Measurements from ENCODE around the gene ZNF839. TPM values are rescaled to one million over a fixed set of nuclear protein-coding genes. Genes with fewer than 3 reads are reported as not detected.

The ZNF839 gene
- polyA plus RNA-seq, 2 of the 4 experiments (the other 2 are of a cell fraction): 6.0 to 10.8 TPM

DNA sequence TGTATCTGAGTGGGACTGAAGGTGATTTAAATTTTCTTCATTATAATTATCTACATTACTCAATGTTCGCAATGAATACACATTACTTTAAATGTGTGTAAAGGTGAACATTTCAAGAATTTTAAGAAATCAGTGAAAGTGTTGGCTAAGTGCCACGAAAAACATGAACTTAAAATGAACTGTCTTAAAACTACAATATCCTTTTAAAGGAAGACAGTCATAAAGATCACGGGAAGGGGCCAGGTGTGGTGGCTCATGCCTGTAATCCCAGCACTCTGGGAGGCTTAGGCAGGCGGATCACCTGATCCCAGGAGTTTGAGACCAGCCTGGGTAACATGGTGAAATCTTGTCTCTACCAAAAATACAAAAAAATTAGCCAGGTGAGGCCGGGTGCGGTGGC, 25.8 kb upstream of the ZNF839 start:
- DNase-seq (ENCODE audit: low read depth in 1 of 2, low spot score in 1 of 2) (no peak), FAIRE-seq (no peak), ATAC-seq (no peak)
- Histone ChIP-seq H3K9me3 (no peaks in the 10 kb centered on the region), H3K4me1 (peaks cover 25% of the 10 kb centered on the region), H3K4me2 (peak overlapping the region; percentile 27; the same call in 2 of the 3 replicates), H3K27ac (peak overlapping the region in 1 of 2 experiments; percentile 69; a peak in 3 of 6 replicates), H3K4me3 (no peak overlapping the region)
- ChIA-PET POLR2A (no interaction called here), CTCF (interaction anchor here (2.1 kb wide), 1 partner anchor 20 kb away, joined by 5 read pairs; no protein-coding TSS in a partner anchor)
- WGBS (ENCODE audit: missing lambda C conversion rate): 61% methylated on average over 6 of the region's 6 CpGs
- TF ChIP-seq CBX8 (IDR thresholded peaks at IDR 0.05) (no peak), EP300 (IDR thresholded peaks at IDR 0.05) (peak in 1 of 2 experiments; percentile 27; a peak in 1 of 5 replicates), CEBPB (IDR thresholded peaks at IDR 0.05) (no peak)

- DNase-seq (ENCODE audit: low read depth in 1 of 2, low spot score in 1 of 2): peak in 1 of 2 experiments; percentile 51
- Histone ChIP-seq H3K4me1 (peaks cover 25% of the 10 kb centered on the region), H3K4me2 (peak overlapping the region; percentile 5; the same call in 2 of the 3 replicates), H3K27ac (peak overlapping the region in 1 of 2 experiments; percentile 69; a peak in 3 of 6 replicates), H3K4me3 (no peak overlapping the region), H3K9me3 (no peaks in the 10 kb centered on the region)
- FAIRE-seq: peak; percentile 73
- ATAC-seq: peak; percentile 74 to 79
- 48% methylated on average over 3 of the region's 3 CpGs for WGBS (ENCODE audit: missing lambda C conversion rate)
- ChIA-PET CTCF (interaction anchor here (0.7 to 2.7 kb wide), 12 partner anchors 8 to 79 kb away, joined by 3 to 9 read pairs (median 4); no protein-coding TSS in a partner anchor), POLR2A (no interaction called here)
- peak in 1 of 2 experiments; percentile 20; a peak in 1 of 5 replicates for TF ChIP-seq RAD21 (conservative IDR thresholded peaks at IDR 0.05 in 1 of 2, IDR thresholded peaks at IDR 0.05 in 1 of 2)
- TF ChIP-seq, protein P1, sequence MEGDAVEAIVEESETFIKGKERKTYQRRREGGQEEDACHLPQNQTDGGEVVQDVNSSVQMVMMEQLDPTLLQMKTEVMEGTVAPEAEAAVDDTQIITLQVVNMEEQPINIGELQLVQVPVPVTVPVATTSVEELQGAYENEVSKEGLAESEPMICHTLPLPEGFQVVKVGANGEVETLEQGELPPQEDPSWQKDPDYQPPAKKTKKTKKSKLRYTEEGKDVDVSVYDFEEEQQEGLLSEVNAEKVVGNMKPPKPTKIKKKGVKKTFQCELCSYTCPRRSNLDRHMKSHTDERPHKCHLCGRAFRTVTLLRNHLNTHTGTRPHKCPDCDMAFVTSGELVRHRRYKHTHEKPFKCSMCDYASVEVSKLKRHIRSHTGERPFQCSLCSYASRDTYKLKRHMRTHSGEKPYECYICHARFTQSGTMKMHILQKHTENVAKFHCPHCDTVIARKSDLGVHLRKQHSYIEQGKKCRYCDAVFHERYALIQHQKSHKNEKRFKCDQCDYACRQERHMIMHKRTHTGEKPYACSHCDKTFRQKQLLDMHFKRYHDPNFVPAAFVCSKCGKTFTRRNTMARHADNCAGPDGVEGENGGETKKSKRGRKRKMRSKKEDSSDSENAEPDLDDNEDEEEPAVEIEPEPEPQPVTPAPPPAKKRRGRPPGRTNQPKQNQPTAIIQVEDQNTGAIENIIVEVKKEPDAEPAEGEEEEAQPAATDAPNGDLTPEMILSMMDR (IDR thresholded peaks at IDR 0.05): peak; percentile 28; the same call in 1 of the 3 replicates
- TF ChIP-seq MYC (IDR thresholded peaks at IDR 0.05; ENCODE audit: borderline replicate concordance, low read length): no peak
Measured at GRCh38 chr14:102295270-102295669, 24.3 kb upstream of the ZNF839 start.

DNA sequence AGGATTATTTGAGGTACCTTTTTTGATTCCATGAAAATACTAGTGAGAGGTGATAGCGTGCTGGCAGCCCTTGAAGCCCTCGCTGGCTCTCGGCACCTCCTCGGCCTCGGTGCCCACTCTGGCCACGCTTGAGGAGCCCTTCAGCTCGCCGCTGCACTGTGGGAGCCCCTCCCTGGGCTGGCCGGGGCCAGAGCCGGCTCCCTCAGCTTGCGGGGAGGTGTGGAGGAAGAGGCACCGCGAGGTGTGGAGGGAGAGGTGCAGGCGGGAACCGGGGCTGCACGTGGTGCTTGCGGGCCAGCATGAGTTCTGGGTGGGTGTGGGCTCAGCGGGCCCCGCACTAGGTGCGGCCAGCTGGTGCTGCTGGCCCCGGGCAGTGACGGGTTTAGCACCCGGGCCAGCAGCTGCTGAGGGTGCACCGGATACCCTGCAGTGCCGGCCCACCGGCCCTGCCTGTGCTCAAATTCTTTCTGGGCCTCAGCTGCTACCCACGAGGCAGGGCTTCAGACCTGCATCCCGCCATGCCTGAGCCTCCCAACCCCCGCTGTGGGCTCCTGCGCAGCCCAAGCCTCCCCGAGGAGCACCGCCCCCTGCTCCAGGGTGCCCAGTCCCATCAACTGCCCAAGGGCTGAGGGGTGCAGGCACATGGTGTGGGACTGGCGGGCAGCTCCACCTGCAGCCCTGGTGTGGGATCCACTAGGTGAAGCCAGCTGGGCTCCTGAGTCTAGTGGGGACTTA, 21.9 kb upstream of the ZNF839 start:
- no peaks in the 10 kb centered on the region for H3K9me3 ChIP-seq
- FAIRE-seq: no peak
- ATAC-seq: no peak
- ChIA-PET CTCF (interaction anchor here (0.7 to 2.7 kb wide), 4 partner anchors 11 to 76 kb away, joined by 3 to 9 read pairs (median 6); no protein-coding TSS in a partner anchor), POLR2A (no interaction called here)
- no peak overlapping the region for H3K4me2 ChIP-seq
- no peak overlapping the region for H3K27ac ChIP-seq
- WGBS (ENCODE audit: missing lambda C conversion rate): 96% methylated on average over 32 of the region's 33 CpGs
- H3K4me3 ChIP-seq: no peak overlapping the region
- H3K4me1 ChIP-seq: peaks cover 25% of the 10 kb centered on the region
- no peak for TF ChIP-seq REST (IDR thresholded peaks at IDR 0.05)
- TF ChIP-seq CHD4 (IDR thresholded peaks at IDR 0.05; ENCODE audit: borderline replicate concordance): no peak
- TF ChIP-seq ZC3H11A (IDR thresholded peaks at IDR 0.05): no peak
- TF ChIP-seq POLR2A (IDR thresholded peaks at IDR 0.05; ENCODE audit: low read length): no peak
- TF ChIP-seq, protein P2, sequence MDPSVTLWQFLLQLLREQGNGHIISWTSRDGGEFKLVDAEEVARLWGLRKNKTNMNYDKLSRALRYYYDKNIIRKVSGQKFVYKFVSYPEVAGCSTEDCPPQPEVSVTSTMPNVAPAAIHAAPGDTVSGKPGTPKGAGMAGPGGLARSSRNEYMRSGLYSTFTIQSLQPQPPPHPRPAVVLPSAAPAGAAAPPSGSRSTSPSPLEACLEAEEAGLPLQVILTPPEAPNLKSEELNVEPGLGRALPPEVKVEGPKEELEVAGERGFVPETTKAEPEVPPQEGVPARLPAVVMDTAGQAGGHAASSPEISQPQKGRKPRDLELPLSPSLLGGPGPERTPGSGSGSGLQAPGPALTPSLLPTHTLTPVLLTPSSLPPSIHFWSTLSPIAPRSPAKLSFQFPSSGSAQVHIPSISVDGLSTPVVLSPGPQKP (IDR thresholded peaks at IDR 0.05; ENCODE audit: low read depth, low read length): no peak
- TF ChIP-seq RNF2 (IDR thresholded peaks at IDR 0.05; ENCODE audit: borderline replicate concordance, low read depth): no peak
- no peak for TF ChIP-seq HOXA7 (CRISPR knock-in tag; IDR thresholded peaks at IDR 0.05)
- no peak for TF ChIP-seq HES2 (IDR thresholded peaks at IDR 0.05)
- TF ChIP-seq KDM1A (IDR thresholded peaks at IDR 0.05; ENCODE audit: low read depth): no peak
- TF ChIP-seq, protein P1 (IDR thresholded peaks at IDR 0.05): no peak
- no peak for TF ChIP-seq CBX2 (IDR thresholded peaks at IDR 0.05; ENCODE audit: borderline replicate concordance, low read depth)
- DNase-seq (ENCODE audit: low read depth in 1 of 2, low spot score in 1 of 2): no peak
